OCI-LY7 (cell line): Measurements from ENCODE around the gene AQR.

ENCODE experiments used
- CTCF ChIP-seq: fragments of 200-600 bp; sonication (generic); conservative IDR thresholded peaks from 2 replicates; pipeline ENCODE4 v1.5.1; 2014; ENCODE audit warnings: mild to moderate bottlenecking, antibody characterized with exemption, low read length, moderate library complexity, mixed read lengths
- EZH2phosphoT487 ChIP-seq: fragments of 200-600 bp; sonication (generic); IDR thresholded peaks from 2 replicates; pipeline ENCODE4 v1.6.1; 2018; ENCODE audit warnings: low read depth, borderline replicate concordance, mild to moderate bottlenecking, mixed run types, antibody characterized with exemption, low read length, moderate library complexity, mixed read lengths

DNA sequence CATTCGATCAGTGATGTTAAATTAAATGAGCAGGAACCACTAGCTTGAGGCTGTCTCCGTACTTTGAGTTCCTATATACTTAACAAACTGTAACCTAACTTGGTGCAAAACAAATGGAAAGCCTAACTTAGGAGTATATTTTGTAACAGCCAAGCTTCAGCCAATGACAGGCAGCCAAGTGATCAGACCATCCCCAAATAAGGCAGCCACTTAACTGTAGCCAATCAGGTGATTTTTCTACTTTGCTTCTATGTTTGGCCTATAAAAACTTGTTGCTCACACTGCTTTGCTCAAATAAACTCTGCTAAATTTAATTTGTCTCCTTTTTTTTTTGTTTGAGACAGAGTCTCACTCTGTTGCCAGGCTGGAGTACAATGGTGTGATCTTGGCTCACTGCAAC, 37.9 kb upstream of the AQR start:
- TF ChIP-seq CTCF (no peak), EZH2phosphoT487 (no peak)
